IPS-NIHi11 (cell line): Measurements from ENCODE around the gene STRAP.

ENCODE experiments used
- DNase-seq: peaks from one replicate; pipeline ENCODE4 v3.0.0; 2012; ENCODE audit warnings: mixed read lengths, low spot score

STRAP gene, protein sequence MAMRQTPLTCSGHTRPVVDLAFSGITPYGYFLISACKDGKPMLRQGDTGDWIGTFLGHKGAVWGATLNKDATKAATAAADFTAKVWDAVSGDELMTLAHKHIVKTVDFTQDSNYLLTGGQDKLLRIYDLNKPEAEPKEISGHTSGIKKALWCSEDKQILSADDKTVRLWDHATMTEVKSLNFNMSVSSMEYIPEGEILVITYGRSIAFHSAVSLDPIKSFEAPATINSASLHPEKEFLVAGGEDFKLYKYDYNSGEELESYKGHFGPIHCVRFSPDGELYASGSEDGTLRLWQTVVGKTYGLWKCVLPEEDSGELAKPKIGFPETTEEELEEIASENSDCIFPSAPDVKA

DNA sequence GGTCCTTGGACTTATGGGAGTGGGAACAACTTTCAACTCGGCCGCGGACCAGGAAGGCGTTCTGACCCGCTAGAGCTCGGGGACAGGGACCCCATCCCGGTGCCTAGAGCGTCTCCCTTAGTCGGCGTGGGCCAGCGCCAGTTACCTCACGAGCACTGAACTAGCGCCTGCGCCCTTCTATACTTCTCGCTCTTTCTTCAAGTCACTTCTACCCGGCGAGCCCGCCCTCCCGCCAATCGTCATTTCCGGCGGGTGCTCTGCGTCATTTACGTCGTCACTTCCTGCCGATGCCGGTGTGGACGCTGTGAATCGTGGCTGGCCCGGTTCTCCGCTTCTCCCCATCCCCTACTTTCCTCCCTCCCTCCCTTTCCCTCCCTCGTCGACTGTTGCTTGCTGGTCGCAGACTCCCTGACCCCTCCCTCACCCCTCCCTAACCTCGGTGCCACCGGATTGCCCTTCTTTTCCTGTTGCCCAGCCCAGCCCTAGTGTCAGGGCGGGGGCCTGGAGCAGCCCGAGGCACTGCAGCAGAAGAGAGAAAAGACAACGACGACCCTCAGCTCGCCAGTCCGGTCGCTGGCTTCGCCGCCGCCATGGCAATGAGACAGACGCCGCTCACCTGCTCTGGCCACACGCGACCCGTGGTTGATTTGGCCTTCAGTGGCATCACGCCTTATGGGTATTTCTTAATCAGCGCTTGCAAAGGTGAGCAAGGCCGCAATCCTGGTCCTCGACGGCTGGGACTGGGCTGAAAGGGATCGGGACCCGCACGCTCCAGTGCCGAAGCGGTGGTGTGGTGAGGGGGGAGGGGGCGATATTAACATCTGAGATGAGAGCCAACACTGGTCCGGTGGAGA lies at the start of gene STRAP:
Gene STRAP, plus strand, starts transcription at position 270 of the 854 bp plus-strand sequence. Its CDS starts 321 bp downstream, at position 591.
- DNase-seq, result peak; percentile 94

GRCh38 chr12:15834575-15834974 lies 47.6 kb upstream of the STRAP start:
- no peak for DNase-seq

DNA sequence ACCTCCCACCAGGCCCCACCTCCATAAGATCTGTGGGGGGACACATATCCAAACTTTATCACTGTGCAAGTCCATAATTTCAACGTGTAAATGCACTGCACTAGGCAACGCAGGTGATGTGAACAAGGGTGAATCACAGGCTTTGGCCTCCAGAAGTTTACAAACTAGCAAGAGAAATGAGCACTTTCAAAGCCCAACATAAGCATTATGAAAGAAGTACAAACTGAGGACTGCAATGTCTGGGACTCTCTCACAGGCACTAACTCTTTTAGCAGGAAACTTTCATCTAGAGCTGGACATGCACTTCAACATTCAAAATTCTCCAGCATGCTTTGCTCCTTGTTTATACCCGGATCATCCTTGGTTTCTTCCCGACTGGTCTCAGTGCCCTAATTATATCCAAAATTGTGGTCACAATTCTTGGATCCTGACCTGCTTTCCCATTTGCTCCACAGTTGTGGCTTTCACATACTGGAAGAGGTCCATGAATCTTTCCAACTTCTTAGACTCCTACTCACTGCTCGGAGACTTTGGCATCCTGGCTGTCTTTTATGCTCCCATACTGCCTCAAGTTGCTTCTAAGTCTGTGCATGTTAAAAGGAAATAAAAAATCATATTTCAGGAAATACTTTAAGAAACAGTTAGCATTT lies 44.9 kb upstream of the STRAP start:
- DNase-seq, result no peak

- no peak for DNase-seq
Observed at GRCh38 chr12:15839041-15839440, 43.1 kb upstream of the STRAP start.

DNA sequence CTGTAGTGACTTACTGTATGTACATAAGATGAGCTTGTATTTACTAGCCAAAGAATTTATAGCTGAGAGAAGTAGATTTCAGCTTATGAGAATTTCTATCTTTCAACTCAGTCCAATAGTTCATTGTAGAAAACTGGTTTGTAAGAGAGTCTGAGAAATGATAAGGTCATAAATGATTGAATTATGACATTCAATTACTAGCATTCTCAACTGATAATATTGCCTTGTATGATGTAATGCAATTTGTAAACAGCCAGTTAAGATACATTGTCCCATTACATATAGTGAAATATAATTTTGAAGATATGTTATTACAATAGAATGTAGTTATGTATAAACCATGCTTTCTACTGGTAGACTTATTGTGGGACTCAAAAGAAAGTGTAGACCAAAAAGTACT lies 42.5 kb upstream of the STRAP start:
- DNase-seq, result no peak

GRCh38 chr12:15842108-15842507 lies 40.1 kb upstream of the STRAP start:
- DNase-seq, result no peak

DNA sequence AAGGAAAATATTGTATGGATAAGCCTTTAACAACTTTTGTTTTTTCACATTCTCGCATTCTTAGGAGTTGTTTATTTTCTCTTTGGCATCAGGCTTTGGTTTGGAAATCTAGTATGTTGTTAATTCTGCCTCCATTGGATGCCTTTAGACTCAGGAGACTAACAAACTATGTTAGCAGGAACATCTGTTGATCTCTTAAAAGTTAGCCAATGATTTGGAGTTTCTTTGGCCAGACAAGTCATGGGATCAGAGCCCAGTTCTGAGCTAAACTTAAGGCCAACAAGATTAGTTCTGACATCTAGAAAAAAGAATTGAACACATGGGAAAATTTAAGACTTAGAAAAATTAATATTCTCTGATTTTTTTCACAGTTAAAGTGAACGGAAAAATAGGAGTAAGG lies 35.3 kb upstream of the STRAP start:
- no peak for DNase-seq

- no peak for DNase-seq
Observed at GRCh38 chr12:15848606-15849005, 33.6 kb upstream of the STRAP start.

DNA sequence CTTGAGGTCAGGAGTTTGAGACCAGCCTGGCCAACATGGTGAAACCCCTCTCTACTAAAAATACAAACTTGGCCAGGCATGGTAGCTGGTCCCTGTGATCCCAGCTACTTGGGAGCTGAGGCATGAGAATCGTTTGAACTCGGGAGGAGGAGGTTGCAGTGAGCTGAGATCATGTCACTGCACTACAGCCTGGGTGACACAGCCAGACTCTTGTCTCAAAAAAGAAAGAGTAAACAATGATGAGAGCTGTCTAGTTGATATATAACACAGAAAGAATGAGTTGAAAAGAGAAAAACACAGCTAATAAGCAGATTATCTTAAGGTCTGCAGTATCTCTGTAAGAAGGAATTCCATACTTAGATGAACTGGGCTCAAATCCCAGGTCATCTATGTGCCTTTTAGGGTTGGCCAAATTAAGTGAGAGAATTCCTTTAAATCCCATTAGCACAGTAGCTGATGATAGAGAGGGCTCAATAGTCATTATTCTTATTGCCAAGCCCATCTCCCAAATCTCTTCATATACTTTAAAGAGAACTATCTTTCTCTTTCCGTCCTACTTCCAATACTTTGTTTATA lies 31.1 kb upstream of the STRAP start:
- no peak for DNase-seq

GRCh38 chr12:15851919-15852318 lies 30.3 kb upstream of the STRAP start:
- no peak for DNase-seq

- no peak for DNase-seq
Observed at GRCh38 chr12:15852383-15852782, 29.8 kb upstream of the STRAP start.

DNA sequence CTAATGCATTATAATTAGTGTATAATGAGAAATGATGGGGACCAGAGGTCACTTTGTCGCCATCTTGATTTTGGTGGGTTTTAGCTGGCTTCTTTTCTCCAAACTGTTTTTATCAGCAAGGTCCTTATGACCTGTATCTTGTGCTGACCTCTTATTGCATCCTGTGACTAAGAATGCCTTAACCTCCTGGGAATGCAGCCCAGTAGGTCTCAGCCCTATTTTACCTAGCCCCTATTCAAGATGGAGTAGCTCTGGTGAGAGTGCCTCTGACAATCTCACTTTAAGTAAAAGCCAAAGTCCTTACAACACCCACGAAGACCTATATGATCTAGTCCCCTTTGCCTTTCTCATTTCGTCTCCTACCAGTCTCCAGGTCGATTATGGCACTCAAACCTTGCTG lies 28.3 kb upstream of the STRAP start:
- DNase-seq, result no peak

DNA sequence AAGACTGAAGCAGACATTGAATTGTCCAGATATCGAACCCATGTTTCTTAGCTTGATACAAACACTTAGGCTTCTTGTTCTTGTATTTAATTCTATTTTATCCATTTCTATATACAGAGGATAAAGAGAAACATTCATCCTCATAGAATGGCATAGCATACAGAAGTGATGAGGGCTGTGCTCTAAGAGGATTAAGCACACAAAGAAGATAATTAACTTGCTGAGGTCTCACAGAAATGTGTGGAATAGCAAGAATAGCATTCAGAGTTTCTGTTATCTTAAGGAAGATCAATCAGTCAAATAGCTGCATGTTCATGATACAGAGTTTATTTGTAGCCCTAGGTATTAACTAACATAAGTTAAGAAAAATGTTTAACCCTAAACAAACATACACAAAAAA lies 27.3 kb upstream of the STRAP start:
- no peak for DNase-seq

DNA sequence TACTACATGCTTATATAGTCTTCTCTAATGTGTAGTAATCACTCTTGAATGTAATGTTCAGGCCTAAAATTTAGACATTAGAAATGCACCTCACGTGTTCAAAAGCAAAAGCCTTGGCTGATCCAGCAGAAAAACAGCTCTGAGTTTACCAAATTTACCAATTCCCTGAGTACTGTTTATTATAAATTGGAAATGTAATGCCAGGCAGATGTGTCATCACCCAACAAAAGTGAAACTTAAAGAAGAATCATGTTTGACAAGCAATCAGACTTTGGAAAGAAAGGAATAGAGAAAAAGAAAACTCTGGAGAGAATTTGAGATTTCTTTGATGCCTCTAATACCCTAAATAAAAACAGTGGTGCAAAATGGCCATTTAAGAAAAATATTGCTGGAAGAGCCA lies 26.5 kb upstream of the STRAP start:
- no peak for DNase-seq

DNA sequence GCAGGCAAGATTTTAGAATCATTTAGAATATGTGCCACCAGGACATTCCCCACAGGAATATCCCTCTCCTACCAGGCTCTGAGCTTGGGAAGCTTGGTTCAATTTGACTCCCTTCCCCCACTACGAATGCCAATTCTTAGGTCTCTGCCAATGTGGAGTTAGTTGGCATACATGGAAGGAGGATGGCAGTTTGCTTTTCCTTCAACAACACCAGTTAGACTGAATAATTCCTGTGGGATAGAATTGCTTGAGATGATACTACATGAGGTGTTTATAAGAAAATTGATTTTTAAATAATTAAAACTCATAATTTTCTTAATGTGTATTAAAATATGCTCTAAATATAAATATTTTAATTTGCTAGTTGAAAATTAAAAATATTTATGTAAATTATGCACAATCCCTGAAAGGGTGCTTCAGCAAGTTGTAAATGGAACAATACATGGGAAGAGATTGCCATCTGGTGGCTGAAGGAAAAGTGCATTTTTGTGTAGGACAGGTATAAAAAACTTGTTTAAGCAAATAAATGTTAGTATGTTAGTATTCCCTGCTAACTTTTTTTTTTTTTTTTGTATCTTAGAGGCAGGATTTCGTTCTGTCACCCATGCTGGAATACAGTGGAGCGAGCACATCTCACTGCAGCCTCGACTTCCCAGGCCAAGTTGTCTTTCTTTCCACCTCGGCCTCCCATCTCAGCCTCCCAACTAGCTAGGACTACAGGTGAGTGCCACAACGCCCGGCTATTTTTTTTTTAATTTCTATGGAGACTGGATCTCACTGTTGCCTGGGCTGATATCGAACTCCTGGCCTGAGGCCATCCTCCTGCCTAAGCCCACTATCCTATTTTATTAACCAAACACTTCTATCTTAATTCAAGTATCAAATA lies 25.8 kb upstream of the STRAP start:
- DNase-seq, result peak; percentile 40

GRCh38 chr12:15858353-15858752 lies 23.8 kb upstream of the STRAP start:
- DNase-seq, result peak; percentile 28

DNA sequence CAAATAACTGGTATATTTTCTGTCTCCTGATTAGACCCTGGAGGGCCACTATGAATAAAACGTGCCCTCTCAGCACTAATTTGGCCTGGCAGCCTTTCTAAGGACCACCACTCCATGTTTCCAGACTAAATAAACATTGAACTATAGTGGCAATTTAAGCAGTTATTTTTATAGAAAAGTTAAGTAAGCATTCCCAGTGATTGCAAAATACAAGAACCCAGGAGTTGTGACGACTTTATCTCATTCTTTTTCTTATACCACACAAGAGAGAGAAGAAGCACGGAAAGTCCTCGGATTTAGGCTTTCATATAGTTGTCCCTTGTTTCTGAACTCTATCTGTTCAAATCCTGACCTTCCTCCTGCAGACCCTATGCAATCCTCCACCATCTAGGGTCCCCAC lies 23.1 kb upstream of the STRAP start:
- no peak for DNase-seq

DNA sequence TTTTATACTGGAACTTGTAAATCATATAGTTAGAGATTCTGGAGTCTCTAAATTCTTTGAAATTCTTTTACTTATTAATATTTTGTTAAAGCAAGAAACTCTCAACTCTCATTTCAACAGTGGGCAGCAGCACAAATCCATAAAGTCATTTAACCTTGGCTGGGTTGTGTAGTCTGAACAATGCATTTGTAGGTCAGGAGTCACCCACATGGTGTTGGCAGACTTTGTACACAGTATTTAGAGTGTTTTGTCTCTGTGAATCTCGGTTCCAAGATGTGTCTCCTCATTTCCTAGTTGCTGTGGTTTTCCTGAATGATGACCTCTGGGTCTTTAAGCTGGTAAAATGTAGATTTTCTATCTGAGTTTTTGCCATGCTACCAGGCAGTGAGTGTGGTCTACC lies 20.8 kb upstream of the STRAP start:
- DNase-seq, result no peak

GRCh38 chr12:15862840-15863239 lies 19.3 kb upstream of the STRAP start:
- DNase-seq, result no peak

DNA sequence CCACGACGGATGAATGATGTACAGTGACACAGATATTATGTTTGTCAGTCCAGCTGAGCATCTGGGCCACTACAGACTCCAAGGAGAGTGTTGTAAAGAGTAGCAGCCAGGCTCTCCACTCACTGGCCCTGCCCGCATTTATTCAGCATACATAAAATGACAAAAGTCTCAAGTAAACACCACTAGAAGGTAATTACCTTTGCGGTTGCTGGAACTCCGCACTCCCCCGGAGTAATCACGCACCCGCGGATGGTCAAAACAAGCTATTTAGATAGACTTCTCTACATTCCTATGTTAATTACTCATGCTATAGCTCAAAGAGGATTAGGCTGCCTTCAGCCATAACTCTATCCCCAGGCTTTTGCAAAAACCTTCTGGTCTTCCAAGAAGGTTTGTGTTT lies 18.8 kb upstream of the STRAP start:
- no peak for DNase-seq

DNA sequence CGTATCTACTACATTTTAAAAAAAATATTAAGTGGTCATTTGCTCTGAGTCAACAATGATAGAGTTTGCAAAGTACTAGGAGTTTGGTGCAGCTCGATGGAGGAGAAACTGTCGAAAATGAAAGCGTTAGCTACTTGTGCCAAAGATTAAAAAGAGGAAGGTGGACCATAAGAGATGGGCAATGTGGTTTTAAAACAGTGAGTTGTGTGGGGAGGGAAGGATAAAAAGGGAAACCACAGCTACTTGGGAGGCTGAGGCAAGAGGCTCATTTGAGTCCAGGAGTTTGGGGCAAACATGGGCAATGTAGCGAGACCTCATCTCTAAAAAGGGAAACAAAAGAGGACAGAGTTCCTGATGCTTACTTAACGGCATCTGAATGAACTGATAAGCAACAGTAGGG lies 18.2 kb upstream of the STRAP start:
- no peak for DNase-seq

DNA sequence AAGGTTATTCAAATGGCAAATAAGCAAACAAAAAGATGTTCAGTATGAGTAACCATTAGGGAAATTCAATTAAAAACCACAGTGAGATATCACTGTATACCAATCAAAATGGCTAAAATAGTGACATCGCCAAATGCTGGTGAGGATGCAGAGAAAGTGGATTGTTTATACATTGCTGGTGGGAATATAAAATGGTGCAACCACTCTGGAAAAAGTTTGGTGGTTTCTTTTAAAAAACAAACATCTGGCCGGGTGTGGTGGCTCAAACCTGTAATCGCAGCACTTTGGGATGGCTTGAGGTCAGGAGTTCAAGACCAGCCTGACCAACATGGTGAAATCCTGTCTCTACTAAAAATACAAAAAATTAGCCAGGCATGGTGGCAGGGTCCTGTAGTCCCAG lies 14.0 kb upstream of the STRAP start:
- DNase-seq, result no peak
